NCI-H2029 (cell line): Measurements from ENCODE around the gene ZFHX3.

Source experiments
- DNase-seq: peaks from one replicate; lab custom pipeline; 2025; lab: John Stamatoyannopoulos, UW

The ZFHX3 gene

GRCh38 chr16:72901000-72901627 is 146.8 kb downstream of the ZFHX3 start:
- no peak for DNase-seq

- no peak for DNase-seq
These were observed 149.6 kb downstream of the ZFHX3 start for GRCh38 chr16:72898216-72898825.

- DNase-seq = no peak
These were observed 150.2 kb downstream of the ZFHX3 start for GRCh38 chr16:72897707-72898106.

GRCh38 chr16:72896485-72897118 is 151.3 kb downstream of the ZFHX3 start:
- DNase-seq = no peak

GRCh38 chr16:72895951-72896350 is 152.0 kb downstream of the ZFHX3 start:
- DNase-seq = no peak

GRCh38 chr16:72894293-72895151 is 153.4 kb downstream of the ZFHX3 start:
- DNase-seq = no peak

- no peak for DNase-seq
These were observed 156.4 kb downstream of the ZFHX3 start for GRCh38 chr16:72891291-72892227.

GRCh38 chr16:72890587-72890986 is 157.3 kb downstream of the ZFHX3 start:
- DNase-seq = no peak

- no peak for DNase-seq
These were observed 158.0 kb downstream of the ZFHX3 start for GRCh38 chr16:72889616-72890582.

GRCh38 chr16:72887537-72887936 is 160.4 kb downstream of the ZFHX3 start:
- no peak for DNase-seq

- DNase-seq = no peak
These were observed 161.5 kb downstream of the ZFHX3 start for GRCh38 chr16:72886346-72886974.

- peak; percentile 81 for DNase-seq
These were observed 163.4 kb downstream of the ZFHX3 start for GRCh38 chr16:72884573-72884972.

- no peak for DNase-seq
These were observed 163.9 kb downstream of the ZFHX3 start for GRCh38 chr16:72884037-72884436.

GRCh38 chr16:72879846-72880245 is 168.1 kb downstream of the ZFHX3 start:
- no peak for DNase-seq

GRCh38 chr16:72878301-72879269 is 169.3 kb downstream of the ZFHX3 start:
- no peak for DNase-seq

GRCh38 chr16:72877374-72878028 is 170.4 kb downstream of the ZFHX3 start:
- DNase-seq = no peak

- no peak for DNase-seq
These were observed 171.0 kb downstream of the ZFHX3 start for GRCh38 chr16:72876981-72877373.

GRCh38 chr16:72876221-72876620 is 171.7 kb downstream of the ZFHX3 start:
- DNase-seq = no peak
